Subcutaneous adipose tissue (tissue), 4 donors: ENCODE data around the gene SHROOM3. TPM values are rescaled to one million over a fixed set of nuclear protein-coding genes. Genes with fewer than 3 reads are reported as not detected.

Experiments used
- total RNA-seq, 4 donors: library from RNA; depleted of rRNA; stranded (reverse); fragments of >200 nt; gene quantifications; one replicate each; pipeline ENCODE4 v1.1.0, GENCODE V29; 2016
- TF ChIP-seq, protein P1 (sequence below): fragments of 450-650 bp; IDR thresholded peaks from one replicate; pipeline ENCODE4 v1.5.1; 2016; ENCODE audit warnings: low read depth, mild to moderate bottlenecking, control low read depth, antibody characterized with exemption, moderate library complexity

Gene SHROOM3
- total RNA-seq, 4 donors from 2014 or later, result 0.22 to 0.38 (median 0.33) TPM; not detected in 1

- TF ChIP-seq, protein P1, sequence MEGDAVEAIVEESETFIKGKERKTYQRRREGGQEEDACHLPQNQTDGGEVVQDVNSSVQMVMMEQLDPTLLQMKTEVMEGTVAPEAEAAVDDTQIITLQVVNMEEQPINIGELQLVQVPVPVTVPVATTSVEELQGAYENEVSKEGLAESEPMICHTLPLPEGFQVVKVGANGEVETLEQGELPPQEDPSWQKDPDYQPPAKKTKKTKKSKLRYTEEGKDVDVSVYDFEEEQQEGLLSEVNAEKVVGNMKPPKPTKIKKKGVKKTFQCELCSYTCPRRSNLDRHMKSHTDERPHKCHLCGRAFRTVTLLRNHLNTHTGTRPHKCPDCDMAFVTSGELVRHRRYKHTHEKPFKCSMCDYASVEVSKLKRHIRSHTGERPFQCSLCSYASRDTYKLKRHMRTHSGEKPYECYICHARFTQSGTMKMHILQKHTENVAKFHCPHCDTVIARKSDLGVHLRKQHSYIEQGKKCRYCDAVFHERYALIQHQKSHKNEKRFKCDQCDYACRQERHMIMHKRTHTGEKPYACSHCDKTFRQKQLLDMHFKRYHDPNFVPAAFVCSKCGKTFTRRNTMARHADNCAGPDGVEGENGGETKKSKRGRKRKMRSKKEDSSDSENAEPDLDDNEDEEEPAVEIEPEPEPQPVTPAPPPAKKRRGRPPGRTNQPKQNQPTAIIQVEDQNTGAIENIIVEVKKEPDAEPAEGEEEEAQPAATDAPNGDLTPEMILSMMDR, result no peak
Observed at GRCh38 chr4:76680952-76681351, 245.9 kb downstream of the SHROOM3 start.

- TF ChIP-seq, protein P1, result no peak
Observed at GRCh38 chr4:76681996-76682395, 247.0 kb downstream of the SHROOM3 start.

DNA sequence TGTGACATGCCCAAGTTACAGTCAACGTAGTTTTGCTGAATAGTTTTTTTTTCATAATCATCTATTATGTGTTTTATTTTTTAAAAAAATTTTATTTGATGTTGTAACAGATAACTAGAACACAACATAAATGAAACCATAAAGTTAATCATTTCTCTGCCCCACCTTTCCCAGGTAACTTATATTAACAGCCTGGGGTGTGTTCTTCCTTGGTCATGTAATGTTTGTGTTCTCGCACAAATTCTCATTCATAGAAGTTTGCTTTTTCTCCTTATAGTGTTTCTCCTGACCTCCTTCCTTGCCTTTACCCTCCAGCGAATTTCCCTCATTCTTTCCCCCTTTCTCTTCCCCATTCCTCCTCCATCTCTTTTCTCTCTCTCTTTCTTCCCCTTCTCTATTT lies 248.1 kb downstream of the SHROOM3 start:
- TF ChIP-seq, protein P1, result no peak

DNA sequence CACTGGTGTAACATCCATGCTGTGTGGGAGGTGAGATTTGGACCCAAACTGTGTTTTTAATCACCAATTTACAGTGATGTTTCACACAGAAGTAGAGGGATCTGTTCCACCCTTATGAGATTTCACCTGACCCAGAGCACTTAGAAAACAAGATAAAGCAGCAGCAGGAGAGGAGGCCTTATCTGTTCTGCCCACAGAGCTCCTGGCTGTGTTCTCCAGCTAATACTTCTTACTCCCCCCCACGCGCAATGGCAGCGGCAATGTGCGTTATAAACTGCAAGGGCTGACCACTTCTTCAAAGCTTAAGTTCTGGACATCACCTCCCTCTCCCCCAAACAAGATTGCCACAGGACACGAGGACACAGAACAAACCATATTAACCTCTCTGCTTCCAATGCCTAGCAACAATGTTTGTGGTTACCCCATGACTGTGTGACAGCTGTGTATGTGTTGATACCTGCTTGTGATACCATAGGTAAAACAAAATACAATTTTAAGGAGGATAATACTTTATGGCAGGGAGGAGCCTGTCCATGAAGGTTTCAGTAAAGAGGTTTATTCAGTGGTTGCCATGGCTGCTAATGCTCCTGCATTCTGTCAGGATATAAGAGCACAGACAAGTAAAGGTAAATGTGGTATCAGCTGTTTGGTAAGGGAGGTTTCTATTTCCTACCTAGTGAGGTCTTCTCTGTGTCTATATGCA lies 252.9 kb downstream of the SHROOM3 start:
- TF ChIP-seq, protein P1, result no peak

- TF ChIP-seq, protein P1, result no peak
Observed at GRCh38 chr4:76688619-76689144, 253.7 kb downstream of the SHROOM3 start.

DNA sequence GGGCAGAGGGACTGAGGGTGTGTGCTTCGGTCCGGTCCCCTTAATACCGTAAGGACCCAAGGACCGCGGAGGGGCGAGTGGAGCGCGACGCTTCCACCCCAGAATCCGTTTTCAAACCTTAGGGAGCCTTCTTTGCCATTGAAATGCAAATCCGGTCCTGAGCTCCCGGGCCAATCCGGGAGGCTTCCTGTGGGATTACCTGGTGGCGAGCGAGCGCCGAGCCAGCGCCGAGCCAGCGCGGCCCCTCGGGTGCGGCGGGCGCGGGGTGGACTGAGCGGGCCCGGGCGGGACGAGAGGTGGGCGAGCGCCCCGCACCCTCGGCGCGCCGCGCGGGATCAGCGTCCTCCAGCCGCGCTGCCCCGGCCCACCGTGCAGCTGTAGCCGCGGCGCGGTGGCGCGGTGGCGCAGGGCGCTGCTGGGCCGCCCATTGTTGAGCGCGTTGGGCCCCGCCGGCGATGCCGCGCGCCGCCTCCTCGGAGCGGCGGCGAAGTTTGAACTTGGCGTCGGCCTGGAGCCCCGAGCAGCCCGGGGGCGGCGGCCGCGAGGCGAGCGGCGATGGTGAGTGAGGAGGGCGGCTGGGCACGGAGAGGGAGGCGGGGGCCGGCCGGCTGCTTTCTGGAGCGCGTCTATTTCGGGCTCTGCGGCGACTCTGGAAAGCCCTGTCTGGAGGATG lies 254.3 kb downstream of the SHROOM3 start:
- TF ChIP-seq, protein P1, result no peak
